ENCODE results near the gene TTR. TPM values are rescaled to one million over a fixed set of nuclear protein-coding genes. Genes with fewer than 3 reads are reported as not detected.

Gene TTR
- total RNA-seq (2016; rRNA removed; fragmentation: Illumina TruSeq; extraction: Trizol), result 42.2 and 91.3 TPM in 2 replicates
- total RNA-seq (2016; cell fraction: cytosol; rRNA removed; fragmentation: Illumina TruSeq; extraction: Trizol; ENCODE audit: low read depth), result 32.4 and 39.4 TPM in 2 replicates
- 43.7 and 93.2 TPM in 2 replicates for total RNA-seq (2016; cell fraction: insoluble cytoplasmic fraction; rRNA removed; fragmentation: Illumina TruSeq; extraction: Trizol)
- total RNA-seq (2016; cell fraction: membrane; rRNA removed; fragmentation: Illumina TruSeq; extraction: Trizol), result 21.6 and 22.8 TPM in 2 replicates
- total RNA-seq (2016; cell fraction: nucleus; rRNA removed; fragmentation: Illumina TruSeq; extraction: Trizol), result 86.3 and 86.4 TPM in 2 replicates
- 496 and 510 TPM in 2 replicates for polyA plus RNA-seq (2011; rRNA removed)
- 553 and 814 TPM in 2 replicates for polyA plus RNA-seq (2011; cell fraction: cytosol; rRNA removed)
- polyA plus RNA-seq (2011; cell fraction: nucleus; rRNA removed), result 104 and 171 TPM in 2 replicates
- polyA plus RNA-seq (2012), result 275 and 517 TPM in 2 replicates
- 43.9 and 49.7 TPM in 2 replicates for polyA plus RNA-seq (2016; cell fraction: cytosol; fragmentation: Illumina TruSeq; extraction: Trizol; ENCODE audit: low read depth)
- polyA plus RNA-seq (2016; cell fraction: insoluble cytoplasmic fraction; fragmentation: Illumina TruSeq; extraction: Trizol; ENCODE audit: low read depth), result 60.6 and 70.2 TPM in 2 replicates
- 22.7 and 27.7 TPM in 2 replicates for polyA plus RNA-seq (2016; cell fraction: membrane; fragmentation: Illumina TruSeq; extraction: Trizol; ENCODE audit: low read depth)
- polyA plus RNA-seq (2016; cell fraction: nucleus; fragmentation: Illumina TruSeq; extraction: Trizol; ENCODE audit: insufficient read depth, low read depth), result 195 and 215 TPM in 2 replicates
- 563 TPM in 1 of 2 replicates, not detected in the other for polyA minus RNA-seq (2011; rRNA and poly(A)+ RNA removed; ENCODE audit: low replicate concordance)
- 185 and 329 TPM in 2 replicates for polyA minus RNA-seq (2011; cell fraction: cytosol; rRNA and poly(A)+ RNA removed)
- 160 and 198 TPM in 2 replicates for polyA minus RNA-seq (2011; cell fraction: nucleus; rRNA and poly(A)+ RNA removed)
- Bru-seq, nascent RNA, result percentile 67 among the genes with signal in this experiment
- BruChase-seq, experiment 1, labeled RNA remaining after a 6-hour chase, result percentile 64 among the genes with signal in this experiment
- percentile 50 among the genes with signal in this experiment for BruChase-seq, experiment 2, labeled RNA remaining after a 2-hour chase
- long read RNA-seq, experiment 1, transcript TTR-201 (4 exons, 957 nt), result major isoform, 590 of 607 reads
- long read RNA-seq, experiment 1, partial matches to known transcripts, result 6 of 607 reads
- long read RNA-seq, experiment 1, other reads (novel, unspliced or antisense), result 11 of 607 reads
- long read RNA-seq, experiment 2, transcript TTR-201 (4 exons, 957 nt), result major isoform, 833 of 879 reads
- long read RNA-seq, experiment 2, partial matches to known transcripts, result 34 of 879 reads
- long read RNA-seq, experiment 2, other reads (novel, unspliced or antisense), result 10 of 879 reads

- WGBS (ENCODE audit: low lambda C conversion rate), result 2% methylated on average over 5 of the region's 5 CpGs
- H4K20me1 ChIP-seq (ENCODE audit: insufficient read depth, low read length), result no peaks in the 10 kb centered on the region
- peak within 1 kb of the TSS; percentile 64 for H3K27ac ChIP-seq (ENCODE audit: extremely low read length, insufficient read depth, low read length)
- intact Hi-C loops (cut with micrococcal nuclease; ENCODE audit: unreplicated experiment) (loop anchor here (5.0 to 10.0 kb wide), 2 partner anchors 34 to 93 kb away; partner anchors contain the start of gene B4GALT6), in situ Hi-C loops (cut with HindIII; ENCODE audit: extremely low pct_ligation_motif_present, low pct_unique_long_range_greater_than_20kb) (no loop called here)
- ATAC-seq (peak; percentile 90), FAIRE-seq (peak; percentile 96), DNase-seq (ENCODE audit: low spot score) (peak; percentile 94)
- H3K9me3 ChIP-seq (ENCODE audit: low read length), result no peaks in the 10 kb centered on the region
- H3K4me2 ChIP-seq (ENCODE audit: low read depth, low read length), result peak within 1 kb of the TSS; percentile 77
- peaks cover 7% of the 10 kb centered on the region for H3K79me2 ChIP-seq (ENCODE audit: insufficient read depth, low read length)
- H3K36me3 ChIP-seq (replicated peaks in 1 of 2; ENCODE audit: control insufficient read depth in 1 of 2, insufficient read depth in 2 of 2, low read length in 2 of 2), result peaks cover 2 to 24% of the 10 kb centered on the region in 2 experiments; a peak in 2 of 5 replicates
- H3K4me3 ChIP-seq (replicated peaks in 1 of 3; ENCODE audit: insufficient read depth in 1 of 3, low read depth in 2 of 3, low read length in 3 of 3), result peak within 1 kb of the TSS; percentile 50 to 64 (median 59)
- H2AFZ ChIP-seq (ENCODE audit: low read length), result no peak within 1 kb of the TSS
- H3K9ac ChIP-seq (ENCODE audit: insufficient read depth, low read depth, low read length), result peak within 1 kb of the TSS; percentile 70
- no peaks in the 10 kb centered on the region for H3K27me3 ChIP-seq (ENCODE audit: control insufficient read depth in 1 of 2, insufficient read depth in 2 of 2, low read length in 2 of 2)
- BruUV-seq (replicated peaks), result no TSS peak
- H3K4me1 ChIP-seq (ENCODE audit: insufficient read depth, low read length), result peaks cover 99% of the 10 kb centered on the region
- POLR2A ChIA-PET, result interaction anchor here (0.6 to 2.2 kb wide), 18 partner anchors 9 to 491 kb away, joined by 3 to 19 read pairs (median 4); partner anchors contain the start of gene TRAPPC8
- CTCF ChIA-PET (ENCODE audit: low intra/inter-chr PET ratio, low total read pairs), result interaction anchor here (1.2 kb wide), 1 partner anchor 16 kb away, joined by 3 read pairs; no protein-coding TSS in a partner anchor
- TF ChIP-seq ZFYVE20 (CRISPR knock-in tag; IDR thresholded peaks at IDR 0.05; ENCODE audit: borderline replicate concordance, low read depth) (no peak), ZFP36 (IDR thresholded peaks at IDR 0.05; ENCODE audit: borderline replicate concordance, low read depth, low read length, partially characterized antibody) (no peak), FOXO1 (CRISPR knock-in tag; IDR thresholded peaks at IDR 0.05) (peak; percentile 46; the same call in 1 of the 2 replicates), ZMAT3 (CRISPR knock-in tag; conservative IDR thresholded peaks at IDR 0.05) (no peak), PLRG1 (conservative IDR thresholded peaks at IDR 0.05) (no peak), REPIN1 (CRISPR knock-in tag; IDR thresholded peaks at IDR 0.05; ENCODE audit: borderline replicate concordance, low read depth) (peak; percentile 71; the same call in 1 of the 2 replicates), AKAP8 (CRISPR knock-in tag; IDR thresholded peaks at IDR 0.05) (no peak), ZNF678 (CRISPR knock-in tag; IDR thresholded peaks at IDR 0.05) (no peak), TSC22D2 (CRISPR knock-in tag; IDR thresholded peaks at IDR 0.05; ENCODE audit: borderline replicate concordance) (no peak), ZBTB26 (CRISPR knock-in tag; IDR thresholded peaks at IDR 0.05; ENCODE audit: borderline replicate concordance) (no peak), E2F1 (CRISPR knock-in tag; IDR thresholded peaks at IDR 0.05) (no peak), HMG20A (CRISPR knock-in tag; IDR thresholded peaks at IDR 0.05; ENCODE audit: borderline replicate concordance) (peak; percentile 66; the same call in 1 of the 2 replicates), ZNF124 (CRISPR knock-in tag; IDR thresholded peaks at IDR 0.05) (no peak), CCDC6 (CRISPR knock-in tag; IDR thresholded peaks at IDR 0.05) (0 out of 2 replicates have a peak, but pooled peaks have one; percentile 25), IRF9 (CRISPR knock-in tag; IDR thresholded peaks at IDR 0.05; ENCODE audit: borderline replicate concordance) (no peak), U2AF1 (optimal IDR thresholded peaks at IDR 0.05; ENCODE audit: low read depth, low read length) (no peak)
These were observed at the start of gene TTR for GRCh38 chr18:31591628-31592027. Gene TTR, plus strand, starts transcription at chr18:31591877. Its CDS starts 26 bp downstream, at chr18:31591903.

All from HepG2 (cell line).